Activated T-helper 17 cell treated with anti-CD3 and anti-CD28 coated beads, Interleukin-2, amount 50 U/mL, for 72 hours (primary cell): ENCODE results near the gene TMEM184A. TPM values are rescaled to one million over a fixed set of nuclear protein-coding genes. Genes with fewer than 3 reads are reported as not detected.

ENCODE experiments used
- ATAC-seq: fragments of 150-1000 bp; cut with Tn5 transposase; replicated peaks from 2 replicates; pipeline ENCODE4 v1.10.0; 2021; ENCODE audit warnings: mild to moderate bottlenecking, moderate library complexity
- H3K27ac Mint-ChIP-seq: one replicate; pipeline ENCODE4 v1.8.0; 2022; ENCODE audit warnings: mixed read lengths
- H3K27me3 Mint-ChIP-seq: one replicate; pipeline ENCODE4 v1.8.0; 2022; ENCODE audit warnings: mixed read lengths
- H3K36me3 Mint-ChIP-seq: one replicate; pipeline ENCODE4 v1.8.0; 2022; ENCODE audit warnings: low read depth, mild to moderate bottlenecking, mixed read lengths
- H3K4me1 Mint-ChIP-seq: one replicate; pipeline ENCODE4 v1.8.0; 2022; ENCODE audit warnings: mixed read lengths
- H3K4me3 Mint-ChIP-seq: one replicate; pipeline ENCODE4 v1.8.0; 2022; ENCODE audit warnings: mild to moderate bottlenecking, mixed read lengths
- H3K9me3 Mint-ChIP-seq: one replicate; pipeline ENCODE4 v1.8.0; 2022; ENCODE audit warnings: mixed read lengths
- total RNA-seq, 2 donors: library from RNA; stranded (reverse); gene quantifications; one replicate each; pipeline ENCODE4 v1.2.3, GENCODE V29; 2022

Gene TMEM184A
- total RNA-seq, 2 donors from 2014 or later = not detected

GRCh38 chr7:1593904-1594421, 38.0 kb upstream of the TMEM184A start:
- no peak for ATAC-seq

GRCh38 chr7:1593091-1593866, 37.3 kb upstream of the TMEM184A start:
- ATAC-seq = peak; percentile 28
- peak overlapping the region; percentile 58 for H3K4me3 Mint-ChIP-seq
- H3K27ac Mint-ChIP-seq = peak overlapping the region; percentile 50
- no peaks in the 10 kb centered on the region for H3K36me3 Mint-ChIP-seq
- H3K27me3 Mint-ChIP-seq = peaks cover 42% of the 10 kb centered on the region
- no peaks in the 10 kb centered on the region for H3K9me3 Mint-ChIP-seq
- H3K4me1 Mint-ChIP-seq = peaks cover 18% of the 10 kb centered on the region

More at GRCh38 chr7:1593904-1594421, 38.0 kb upstream of the TMEM184A start:
- peaks cover 18% of the 10 kb centered on the region for H3K4me1 Mint-ChIP-seq
- H3K27ac Mint-ChIP-seq = no peak overlapping the region
- H3K4me3 Mint-ChIP-seq = no peak overlapping the region
- H3K9me3 Mint-ChIP-seq = no peaks in the 10 kb centered on the region
- peaks cover 42% of the 10 kb centered on the region for H3K27me3 Mint-ChIP-seq
- no peaks in the 10 kb centered on the region for H3K36me3 Mint-ChIP-seq

GRCh38 chr7:1592299-1592871, 36.4 kb upstream of the TMEM184A start:
- Mint-ChIP-seq H3K27me3 (peaks cover 42% of the 10 kb centered on the region), H3K4me1 (peaks cover 18% of the 10 kb centered on the region), H3K36me3 (no peaks in the 10 kb centered on the region), H3K4me3 (peak overlapping the region; percentile 58), H3K27ac (peak overlapping the region; percentile 50), H3K9me3 (no peaks in the 10 kb centered on the region)
- ATAC-seq = peak; percentile 9

- Mint-ChIP-seq H3K4me1 (peaks cover 18% of the 10 kb centered on the region), H3K27ac (no peak overlapping the region), H3K27me3 (peaks cover 40% of the 10 kb centered on the region), H3K9me3 (no peaks in the 10 kb centered on the region), H3K4me3 (peak overlapping the region; percentile 58), H3K36me3 (no peaks in the 10 kb centered on the region)
- ATAC-seq = peak; percentile 40
Observed at GRCh38 chr7:1591876-1592275, 35.9 kb upstream of the TMEM184A start.

- no peaks in the 10 kb centered on the region for H3K9me3 Mint-ChIP-seq
- no peak for ATAC-seq
- no peaks in the 10 kb centered on the region for H3K36me3 Mint-ChIP-seq
- H3K4me3 Mint-ChIP-seq = peak overlapping the region; percentile 58
- H3K27me3 Mint-ChIP-seq = peaks cover 37% of the 10 kb centered on the region
- peaks cover 18% of the 10 kb centered on the region for H3K4me1 Mint-ChIP-seq
- no peak overlapping the region for H3K27ac Mint-ChIP-seq
Observed at GRCh38 chr7:1591396-1591795, 35.4 kb upstream of the TMEM184A start.

- H3K27me3 Mint-ChIP-seq = peaks cover 37% of the 10 kb centered on the region
- no peak for ATAC-seq
- no peak overlapping the region for H3K4me3 Mint-ChIP-seq
- no peaks in the 10 kb centered on the region for H3K9me3 Mint-ChIP-seq
- H3K36me3 Mint-ChIP-seq = no peaks in the 10 kb centered on the region
- H3K27ac Mint-ChIP-seq = no peak overlapping the region
- H3K4me1 Mint-ChIP-seq = peaks cover 18% of the 10 kb centered on the region
Observed at GRCh38 chr7:1590887-1591286, 34.9 kb upstream of the TMEM184A start.

GRCh38 chr7:1590476-1590875, 34.5 kb upstream of the TMEM184A start:
- Mint-ChIP-seq H3K27me3 (peaks cover 35% of the 10 kb centered on the region), H3K9me3 (no peaks in the 10 kb centered on the region), H3K27ac (no peak overlapping the region), H3K4me3 (no peak overlapping the region), H3K36me3 (no peaks in the 10 kb centered on the region), H3K4me1 (peaks cover 18% of the 10 kb centered on the region)
- ATAC-seq = no peak

GRCh38 chr7:1588978-1589377, 33.0 kb upstream of the TMEM184A start:
- no peak overlapping the region for H3K4me3 Mint-ChIP-seq
- H3K9me3 Mint-ChIP-seq = no peaks in the 10 kb centered on the region
- H3K27me3 Mint-ChIP-seq = peaks cover 21% of the 10 kb centered on the region

GRCh38 chr7:1587738-1588137, 31.7 kb upstream of the TMEM184A start:
- no peak overlapping the region for H3K4me3 Mint-ChIP-seq

More at GRCh38 chr7:1588978-1589377, 33.0 kb upstream of the TMEM184A start:
- Mint-ChIP-seq H3K36me3 (no peaks in the 10 kb centered on the region), H3K4me1 (peaks cover 18% of the 10 kb centered on the region), H3K27ac (no peak overlapping the region)
- ATAC-seq = no peak

GRCh38 chr7:1586827-1587705, 31.1 kb upstream of the TMEM184A start:
- H3K9me3 Mint-ChIP-seq = no peaks in the 10 kb centered on the region
- no peak overlapping the region for H3K4me3 Mint-ChIP-seq
- H3K4me1 Mint-ChIP-seq = peaks cover 11% of the 10 kb centered on the region
- H3K36me3 Mint-ChIP-seq = no peaks in the 10 kb centered on the region
- H3K27me3 Mint-ChIP-seq = peaks cover 12% of the 10 kb centered on the region
- ATAC-seq = no peak
- no peak overlapping the region for H3K27ac Mint-ChIP-seq

More at GRCh38 chr7:1587738-1588137, 31.7 kb upstream of the TMEM184A start:
- Mint-ChIP-seq H3K27me3 (peaks cover 16% of the 10 kb centered on the region), H3K36me3 (no peaks in the 10 kb centered on the region), H3K27ac (no peak overlapping the region), H3K4me1 (peaks cover 17% of the 10 kb centered on the region), H3K9me3 (no peaks in the 10 kb centered on the region)
- no peak for ATAC-seq

GRCh38 chr7:1586126-1586826, 30.3 kb upstream of the TMEM184A start:
- Mint-ChIP-seq H3K27ac (no peak overlapping the region), H3K4me1 (peaks cover 4% of the 10 kb centered on the region), H3K27me3 (peaks cover 6% of the 10 kb centered on the region), H3K4me3 (no peak overlapping the region), H3K36me3 (no peaks in the 10 kb centered on the region), H3K9me3 (no peaks in the 10 kb centered on the region)
- no peak for ATAC-seq

- H3K27ac Mint-ChIP-seq = no peak overlapping the region
- no peak overlapping the region for H3K4me3 Mint-ChIP-seq
- H3K27me3 Mint-ChIP-seq = peaks cover under 1% of the 10 kb centered on the region
- peaks cover under 1% of the 10 kb centered on the region for H3K4me1 Mint-ChIP-seq
- ATAC-seq = no peak
- no peaks in the 10 kb centered on the region for H3K9me3 Mint-ChIP-seq
- H3K36me3 Mint-ChIP-seq = no peaks in the 10 kb centered on the region
Observed at GRCh38 chr7:1585142-1585981, 29.4 kb upstream of the TMEM184A start.

- no peaks in the 10 kb centered on the region for H3K36me3 Mint-ChIP-seq
- no peaks in the 10 kb centered on the region for H3K9me3 Mint-ChIP-seq
- H3K27ac Mint-ChIP-seq = no peak overlapping the region
- no peaks in the 10 kb centered on the region for H3K27me3 Mint-ChIP-seq
- H3K4me3 Mint-ChIP-seq = no peak overlapping the region
- peaks cover 7% of the 10 kb centered on the region for H3K4me1 Mint-ChIP-seq
- ATAC-seq = no peak
Observed at GRCh38 chr7:1584700-1585099, 28.7 kb upstream of the TMEM184A start.
